22Rv1 (cell line): Measurements from ENCODE around the gene TRIOBP.

ENCODE experiments used
- CTCF ChIP-seq: fragments of 450-650 bp; IDR thresholded peaks from 2 replicates; pipeline ENCODE4 v1.5.1; 2017; ENCODE audit warnings: mild to moderate bottlenecking
- ZFX ChIP-seq: fragments of 450-650 bp; IDR thresholded peaks from 2 replicates; pipeline ENCODE4 v1.6.1; 2017; ENCODE audit warnings: antibody characterized with exemption, borderline replicate concordance

GRCh38 chr22:37802310-37803194, 105.7 kb downstream of the TRIOBP start:
- TF ChIP-seq CTCF (no peak), ZFX (no peak)
